Measurements from ENCODE around the gene BAK1. TPM values are rescaled to one million over a fixed set of nuclear protein-coding genes. Genes with fewer than 3 reads are reported as not detected.

The BAK1 gene
- total RNA-seq, 1 donor from 2014 or later, result 19.7 TPM

GRCh38 chr6:33570806-33571636 lies 9.1 kb downstream of the BAK1 start:
- no peaks in the 10 kb centered on the region for H3K27me3 ChIP-seq (ENCODE audit: low read depth)
- H3K36me3 ChIP-seq, result peaks cover 26% of the 10 kb centered on the region
- intact Hi-C loops (cut with micrococcal nuclease), result no loop called here
- peak overlapping the region; percentile 93 for H3K27ac ChIP-seq (replicated peaks)
- H3K9me3 ChIP-seq (replicated peaks), result no peaks in the 10 kb centered on the region
- TF ChIP-seq CTCF (IDR thresholded peaks at IDR 0.05; ENCODE audit: borderline replicate concordance), result no peak
- peaks cover 19% of the 10 kb centered on the region for H3K4me1 ChIP-seq
- peak overlapping the region; percentile 81 for H3K4me3 ChIP-seq
- peak; percentile 87 for DNase-seq

GRCh38 chr6:33568826-33569570 lies 11.1 kb downstream of the BAK1 start:
- no peak for TF ChIP-seq CTCF (IDR thresholded peaks at IDR 0.05; ENCODE audit: borderline replicate concordance)
- Histone ChIP-seq H3K27me3 (ENCODE audit: low read depth) (no peaks in the 10 kb centered on the region), H3K36me3 (peaks cover 6% of the 10 kb centered on the region), H3K27ac (replicated peaks) (no peak overlapping the region), H3K9me3 (replicated peaks) (no peaks in the 10 kb centered on the region), H3K4me3 (no peak overlapping the region), H3K4me1 (peaks cover 19% of the 10 kb centered on the region)
- intact Hi-C loops (cut with micrococcal nuclease), result no loop called here
- no peak for DNase-seq

- Histone ChIP-seq H3K27me3 (ENCODE audit: low read depth) (no peaks in the 10 kb centered on the region), H3K9me3 (replicated peaks) (no peaks in the 10 kb centered on the region), H3K4me3 (no peak overlapping the region), H3K36me3 (no peaks in the 10 kb centered on the region), H3K27ac (replicated peaks) (no peak overlapping the region), H3K4me1 (peaks cover 19% of the 10 kb centered on the region)
- no peak for TF ChIP-seq CTCF (IDR thresholded peaks at IDR 0.05; ENCODE audit: borderline replicate concordance)
- intact Hi-C loops (cut with micrococcal nuclease), result no loop called here
- no peak for DNase-seq
Measured at GRCh38 chr6:33567836-33568235, 12.2 kb downstream of the BAK1 start.

GRCh38 chr6:33566182-33567084 lies 13.6 kb downstream of the BAK1 start:
- intact Hi-C loops (cut with micrococcal nuclease), result no loop called here
- DNase-seq, result no peak
- Histone ChIP-seq H3K36me3 (no peaks in the 10 kb centered on the region), H3K9me3 (replicated peaks) (no peaks in the 10 kb centered on the region), H3K27ac (replicated peaks) (no peak overlapping the region), H3K27me3 (ENCODE audit: low read depth) (no peaks in the 10 kb centered on the region), H3K4me1 (peaks cover 11% of the 10 kb centered on the region), H3K4me3 (no peak overlapping the region)
- TF ChIP-seq CTCF (IDR thresholded peaks at IDR 0.05; ENCODE audit: borderline replicate concordance), result no peak

- DNase-seq, result no peak
- no peak for TF ChIP-seq CTCF (IDR thresholded peaks at IDR 0.05; ENCODE audit: borderline replicate concordance)
- no peaks in the 10 kb centered on the region for H3K4me1 ChIP-seq
- no peak overlapping the region for H3K4me3 ChIP-seq
- intact Hi-C loops (cut with micrococcal nuclease), result no loop called here
- no peak overlapping the region for H3K27ac ChIP-seq (replicated peaks)
- H3K9me3 ChIP-seq (replicated peaks), result no peaks in the 10 kb centered on the region
- H3K36me3 ChIP-seq, result no peaks in the 10 kb centered on the region
- no peaks in the 10 kb centered on the region for H3K27me3 ChIP-seq (ENCODE audit: low read depth)
Measured at GRCh38 chr6:33558801-33559200, 21.3 kb downstream of the BAK1 start.

Measured in left ventricle myocardium inferior (tissue), 1 donor.